Peyer's patch (tissue), 4 donors: ENCODE measurements around the gene AKR1C4. TPM values are rescaled to one million over a fixed set of nuclear protein-coding genes. Genes with fewer than 3 reads are reported as not detected.

Experiments
- DNase-seq, 3 donors: peaks; one replicate each; pipeline ENCODE4 v3.0.0-alpha.2; 2017 to 2019
- H3K27ac ChIP-seq, 4 donors: fragments of 200-600 bp; sonication (generic); one replicate each; pipeline ENCODE4 v1.5.1; 2016 to 2019
- H3K27me3 ChIP-seq, 2 donors: fragments of 200-600 bp; sonication (generic); one replicate each; pipeline ENCODE4 v1.5.1; 2019
- H3K36me3 ChIP-seq, 3 donors: fragments of 200-600 bp; sonication (generic); one replicate each; pipeline ENCODE4 v1.5.1; 2016 to 2019
- H3K4me1 ChIP-seq, 4 donors: fragments of 200-600 bp; sonication (generic); one replicate each; pipeline ENCODE4 v1.5.1; 2016 to 2019
- H3K4me3 ChIP-seq, 4 donors: fragments of 200-600 bp; sonication (generic); 1 replicate in 3 of 4; 2 replicates in 1 of 4; pipeline ENCODE4 v1.5.1; 2016 to 2019; ENCODE audit warnings: mild to moderate bottlenecking in 1 of 4
- H3K9me3 ChIP-seq, 4 donors: fragments of 200-600 bp; sonication (generic); one replicate each; pipeline ENCODE4 v1.5.1; 2016 to 2019; ENCODE audit warnings: mild to moderate bottlenecking in 1 of 4
- CTCF ChIP-seq, 6 experiments: fragments of 450-650 bp in 4 of 6; fragments of 200-600 bp in 2 of 6; sonication (generic) in 1 of 6; IDR thresholded peaks; one replicate each; pipeline ENCODE4 v1.5.1; 2017 to 2019; ENCODE audit warnings: antibody characterized with exemption in 6 of 6, mild to moderate bottlenecking in 3 of 6, moderate library complexity in 1 of 6
- POLR2A ChIP-seq, 2 donors: fragments of 450-650 bp; IDR thresholded peaks; one replicate each; pipeline ENCODE4 v1.5.1; 2017; ENCODE audit warnings: antibody characterized with exemption in 2 of 2, mild to moderate bottlenecking in 2 of 2, moderate library complexity in 2 of 2
- total RNA-seq, 4 donors: library from RNA; depleted of rRNA; stranded (reverse); fragments of >200 nt; gene quantifications; one replicate each; pipeline ENCODE4 v1.1.0, GENCODE V29; 2016

The AKR1C4 gene
- total RNA-seq, 4 donors from 2014 or later = 1.1 TPM; not detected in 3

GRCh38 chr10:5151076-5151475 lies 45.6 kb upstream of the AKR1C4 start:
- no peak for TF ChIP-seq CTCF (IDR thresholded peaks at IDR 0.05)
- no peak for TF ChIP-seq POLR2A (IDR thresholded peaks at IDR 0.05)
- Histone ChIP-seq H3K27me3 (no peaks in the 10 kb centered on the region), H3K36me3 (no peaks in the 10 kb centered on the region), H3K4me1 (peaks cover 0 to 13% (median 0%) of the 10 kb centered on the region in 4 donors), H3K27ac (no peak overlapping the region), H3K4me3 (no peak overlapping the region), H3K9me3 (peaks cover 0 to 4% (median 0%) of the 10 kb centered on the region in 4 donors)
- DNase-seq = no peak

DNA sequence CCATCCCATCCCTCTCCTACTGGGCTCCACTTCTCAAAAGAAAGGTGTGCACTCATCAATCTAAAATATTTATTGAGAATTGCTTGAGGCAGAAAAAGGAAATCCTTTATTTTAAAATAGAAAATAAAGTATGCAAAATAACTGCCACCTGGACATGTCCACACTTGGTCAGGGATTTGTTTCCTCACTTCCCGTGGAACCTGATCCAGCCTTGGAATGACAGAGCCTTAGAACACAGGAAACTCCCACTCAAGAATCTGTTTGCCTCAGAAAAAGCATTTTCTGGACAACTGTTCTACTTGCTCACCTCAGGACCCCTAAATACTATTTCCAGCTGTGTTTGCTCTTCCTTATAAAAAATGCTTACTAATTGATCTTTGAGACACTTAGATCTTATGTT lies 40.7 kb upstream of the AKR1C4 start:
- DNase-seq = no peak
- H3K9me3 ChIP-seq = peaks cover 0 to 4% (median 0%) of the 10 kb centered on the region in 4 donors
- no peak overlapping the region for H3K4me3 ChIP-seq
- no peaks in the 10 kb centered on the region for H3K4me1 ChIP-seq
- H3K27me3 ChIP-seq = no peaks in the 10 kb centered on the region
- H3K36me3 ChIP-seq = no peaks in the 10 kb centered on the region
- no peak for TF ChIP-seq POLR2A (IDR thresholded peaks at IDR 0.05)
- TF ChIP-seq CTCF (IDR thresholded peaks at IDR 0.05) = no peak
- H3K27ac ChIP-seq = no peak overlapping the region

- DNase-seq = no peak
- no peak overlapping the region for H3K4me3 ChIP-seq
- H3K27me3 ChIP-seq = no peaks in the 10 kb centered on the region
- TF ChIP-seq CTCF (IDR thresholded peaks at IDR 0.05) (no peak), POLR2A (IDR thresholded peaks at IDR 0.05) (no peak)
- H3K27ac ChIP-seq = no peak overlapping the region
- H3K4me1 ChIP-seq = no peaks in the 10 kb centered on the region
- peaks cover 0 to 4% (median 0%) of the 10 kb centered on the region in 4 donors for H3K9me3 ChIP-seq
- no peaks in the 10 kb centered on the region for H3K36me3 ChIP-seq
These were observed 39.1 kb upstream of the AKR1C4 start for GRCh38 chr10:5157501-5157900.

- no peaks in the 10 kb centered on the region for H3K27me3 ChIP-seq
- TF ChIP-seq POLR2A (IDR thresholded peaks at IDR 0.05) (no peak), CTCF (IDR thresholded peaks at IDR 0.05) (no peak)
- no peak overlapping the region for H3K27ac ChIP-seq
- no peak for DNase-seq
- no peaks in the 10 kb centered on the region for H3K4me1 ChIP-seq
- H3K4me3 ChIP-seq = no peak overlapping the region
- H3K9me3 ChIP-seq = peaks cover 0 to 4% (median under 1%) of the 10 kb centered on the region in 4 donors
- H3K36me3 ChIP-seq = no peaks in the 10 kb centered on the region
These were observed 37.5 kb upstream of the AKR1C4 start for GRCh38 chr10:5159126-5159525.

- Histone ChIP-seq H3K27me3 (no peaks in the 10 kb centered on the region), H3K4me3 (no peak overlapping the region), H3K4me1 (no peaks in the 10 kb centered on the region), H3K36me3 (no peaks in the 10 kb centered on the region), H3K9me3 (peaks cover 0 to 22% (median 0%) of the 10 kb centered on the region in 4 donors), H3K27ac (no peak overlapping the region)
- TF ChIP-seq CTCF (IDR thresholded peaks at IDR 0.05) (no peak), POLR2A (IDR thresholded peaks at IDR 0.05) (no peak)
- no peak for DNase-seq
These were observed 33.1 kb upstream of the AKR1C4 start for GRCh38 chr10:5163487-5163886.

- Histone ChIP-seq H3K4me3 (no peak overlapping the region), H3K27ac (no peak overlapping the region), H3K4me1 (no peaks in the 10 kb centered on the region), H3K9me3 (peaks cover 0 to 22% (median 0%) of the 10 kb centered on the region in 4 donors), H3K36me3 (no peaks in the 10 kb centered on the region), H3K27me3 (no peaks in the 10 kb centered on the region)
- no peak for DNase-seq
- TF ChIP-seq CTCF (IDR thresholded peaks at IDR 0.05) (no peak), POLR2A (IDR thresholded peaks at IDR 0.05) (no peak)
These were observed 30.9 kb upstream of the AKR1C4 start for GRCh38 chr10:5165738-5166137.
